ENCODE data around the gene AHCYL1. TPM values are rescaled to one million over a fixed set of nuclear protein-coding genes. Genes with fewer than 3 reads are reported as not detected.
"Not testable (repeated sequence)": the region's sequence is repeated elsewhere in the genome, so short reads cannot be mapped to it uniquely, and the experiment has no call there.

The AHCYL1 gene
- total RNA-seq, 1 donor from 2014 or later = 65.5 TPM

DNA sequence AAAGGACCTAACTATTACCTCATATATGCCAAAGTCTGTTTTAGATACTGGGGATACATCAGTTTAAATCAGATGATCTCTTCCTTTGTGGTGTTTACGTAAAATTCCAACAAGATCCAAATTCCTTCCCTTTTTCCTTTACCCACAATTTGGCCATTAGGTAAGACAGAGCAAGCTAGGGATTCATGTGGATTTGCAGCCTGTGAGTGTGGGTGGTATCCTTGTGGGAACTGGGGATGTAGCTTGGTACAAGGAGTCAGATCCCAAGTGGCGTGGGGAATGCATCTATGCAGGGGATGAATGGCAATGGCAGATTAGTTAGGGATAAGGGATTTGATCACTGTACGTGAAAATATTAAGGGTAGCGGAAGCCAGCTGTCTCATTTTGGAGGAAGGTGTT is 40.0 kb downstream of the AHCYL1 start:
- Histone ChIP-seq H3K4me2 (no peak overlapping the region), H4K20me1 (ENCODE audit: low read depth) (no peaks in the 10 kb centered on the region), H3K36me3 (peaks cover 15% of the 10 kb centered on the region), H3K9me3 (ENCODE audit: low read depth) (no peaks in the 10 kb centered on the region), H3K9ac (no peak overlapping the region), H3K4me1 (no peaks in the 10 kb centered on the region), H3K27ac (no peak overlapping the region), H3F3A (ENCODE audit: low read depth) (peaks cover 19% of the 10 kb centered on the region), H3K27me3 (no peaks in the 10 kb centered on the region), H3K4me3 (no peak overlapping the region), H3K79me2 (ENCODE audit: low read depth) (no peaks in the 10 kb centered on the region), H2AFZ (replicated peaks) (no peak overlapping the region)
- Mint-ChIP-seq H3K27ac (no peak overlapping the region), H3K36me3 (peaks cover 28% of the 10 kb centered on the region), H3K4me3 (no peak overlapping the region), H3K4me1 (peaks cover 1% of the 10 kb centered on the region), H3K27me3 (ENCODE audit: insufficient read depth, low read depth) (no peaks in the 10 kb centered on the region), H3K9me3 (no peaks in the 10 kb centered on the region)
- TF ChIP-seq EZH2 (IDR thresholded peaks at IDR 0.05) = no peak
- TF ChIP-seq EZH2phosphoT487 (IDR thresholded peaks at IDR 0.05) = no peak
- TF ChIP-seq, protein P1, sequence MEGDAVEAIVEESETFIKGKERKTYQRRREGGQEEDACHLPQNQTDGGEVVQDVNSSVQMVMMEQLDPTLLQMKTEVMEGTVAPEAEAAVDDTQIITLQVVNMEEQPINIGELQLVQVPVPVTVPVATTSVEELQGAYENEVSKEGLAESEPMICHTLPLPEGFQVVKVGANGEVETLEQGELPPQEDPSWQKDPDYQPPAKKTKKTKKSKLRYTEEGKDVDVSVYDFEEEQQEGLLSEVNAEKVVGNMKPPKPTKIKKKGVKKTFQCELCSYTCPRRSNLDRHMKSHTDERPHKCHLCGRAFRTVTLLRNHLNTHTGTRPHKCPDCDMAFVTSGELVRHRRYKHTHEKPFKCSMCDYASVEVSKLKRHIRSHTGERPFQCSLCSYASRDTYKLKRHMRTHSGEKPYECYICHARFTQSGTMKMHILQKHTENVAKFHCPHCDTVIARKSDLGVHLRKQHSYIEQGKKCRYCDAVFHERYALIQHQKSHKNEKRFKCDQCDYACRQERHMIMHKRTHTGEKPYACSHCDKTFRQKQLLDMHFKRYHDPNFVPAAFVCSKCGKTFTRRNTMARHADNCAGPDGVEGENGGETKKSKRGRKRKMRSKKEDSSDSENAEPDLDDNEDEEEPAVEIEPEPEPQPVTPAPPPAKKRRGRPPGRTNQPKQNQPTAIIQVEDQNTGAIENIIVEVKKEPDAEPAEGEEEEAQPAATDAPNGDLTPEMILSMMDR (IDR thresholded peaks at IDR 0.05) = no peak
- no peak for DNase-seq (ENCODE audit: low spot score)

- not testable (repeated sequence) for H3K27me3 Mint-ChIP-seq (ENCODE audit: insufficient read depth, low read depth); H3K27ac Mint-ChIP-seq; H3K9ac ChIP-seq; H4K20me1 ChIP-seq (ENCODE audit: low read depth); H3K27ac ChIP-seq; DNase-seq (ENCODE audit: low spot score); H3K36me3 ChIP-seq; H3K4me2 ChIP-seq; H2AFZ ChIP-seq (replicated peaks); H3K4me1 ChIP-seq; H3K9me3 ChIP-seq (ENCODE audit: low read depth); H3K4me3 ChIP-seq; H3K27me3 ChIP-seq; H3K4me3 Mint-ChIP-seq; H3K9me3 Mint-ChIP-seq; H3K36me3 Mint-ChIP-seq
- peaks cover 23% of the 10 kb centered on the region for H3K4me1 Mint-ChIP-seq
- H3F3A ChIP-seq (ENCODE audit: low read depth) = peaks cover 18% of the 10 kb centered on the region
- peaks cover 11% of the 10 kb centered on the region for H3K79me2 ChIP-seq (ENCODE audit: low read depth)
Observed at GRCh38 chr1:110030687-110031086, 46.1 kb downstream of the AHCYL1 start.

- Mint-ChIP-seq H3K4me1 (peaks cover 33% of the 10 kb centered on the region), H3K9me3 (no peaks in the 10 kb centered on the region), H3K27ac (no peak overlapping the region), H3K27me3 (ENCODE audit: insufficient read depth, low read depth) (no peaks in the 10 kb centered on the region), H3K36me3 (peaks cover 2% of the 10 kb centered on the region), H3K4me3 (no peak overlapping the region)
- H2AFZ ChIP-seq (replicated peaks) = no peak overlapping the region
- H3K4me1 ChIP-seq = peaks cover 7% of the 10 kb centered on the region
- peaks cover 18% of the 10 kb centered on the region for H3F3A ChIP-seq (ENCODE audit: low read depth)
- H4K20me1 ChIP-seq (ENCODE audit: low read depth) = peaks cover 24% of the 10 kb centered on the region
- no peaks in the 10 kb centered on the region for H3K36me3 ChIP-seq
- H3K27me3 ChIP-seq = no peaks in the 10 kb centered on the region
- H3K27ac ChIP-seq = no peak overlapping the region
- DNase-seq (ENCODE audit: low spot score) = no peak
- no peak overlapping the region for H3K9ac ChIP-seq
- TF ChIP-seq, protein P1 (IDR thresholded peaks at IDR 0.05) = no peak
- TF ChIP-seq EZH2 (IDR thresholded peaks at IDR 0.05) (no peak), EZH2phosphoT487 (IDR thresholded peaks at IDR 0.05) (no peak)
- H3K4me2 ChIP-seq = no peak overlapping the region
- no peak overlapping the region for H3K4me3 ChIP-seq
- no peaks in the 10 kb centered on the region for H3K9me3 ChIP-seq (ENCODE audit: low read depth)
- peaks cover 27% of the 10 kb centered on the region for H3K79me2 ChIP-seq (ENCODE audit: low read depth)
Observed at GRCh38 chr1:110032327-110032726, 47.8 kb downstream of the AHCYL1 start.

- Histone ChIP-seq H3F3A (ENCODE audit: low read depth) (peaks cover 14% of the 10 kb centered on the region), H3K4me3 (no peak overlapping the region), H3K4me2 (no peak overlapping the region), H3K36me3 (no peaks in the 10 kb centered on the region), H3K9me3 (ENCODE audit: low read depth) (no peaks in the 10 kb centered on the region), H3K27me3 (no peaks in the 10 kb centered on the region), H3K9ac (no peak overlapping the region), H4K20me1 (ENCODE audit: low read depth) (peaks cover 29% of the 10 kb centered on the region), H3K79me2 (ENCODE audit: low read depth) (peaks cover 31% of the 10 kb centered on the region), H3K4me1 (peaks cover 9% of the 10 kb centered on the region), H2AFZ (replicated peaks) (no peak overlapping the region), H3K27ac (no peak overlapping the region)
- Mint-ChIP-seq H3K9me3 (no peaks in the 10 kb centered on the region), H3K36me3 (peaks cover 7% of the 10 kb centered on the region), H3K27me3 (ENCODE audit: insufficient read depth, low read depth) (no peaks in the 10 kb centered on the region), H3K27ac (peak overlapping the region; percentile 87), H3K4me3 (peak overlapping the region; percentile 96), H3K4me1 (peaks cover 33% of the 10 kb centered on the region)
- TF ChIP-seq EZH2phosphoT487 (IDR thresholded peaks at IDR 0.05) (no peak), EZH2 (IDR thresholded peaks at IDR 0.05) (no peak)
- TF ChIP-seq, protein P1 (IDR thresholded peaks at IDR 0.05) = no peak
- no peak for DNase-seq (ENCODE audit: low spot score)
Observed at GRCh38 chr1:110033421-110033820, 48.9 kb downstream of the AHCYL1 start.

Measured in neural progenitor cell (in vitro differentiated cells).